ENCODE results near the gene IWS1.
"Not testable (repeated sequence)": the region's sequence is repeated elsewhere in the genome, so short reads cannot be mapped to it uniquely, and the experiment has no call there.

IWS1 gene

DNA sequence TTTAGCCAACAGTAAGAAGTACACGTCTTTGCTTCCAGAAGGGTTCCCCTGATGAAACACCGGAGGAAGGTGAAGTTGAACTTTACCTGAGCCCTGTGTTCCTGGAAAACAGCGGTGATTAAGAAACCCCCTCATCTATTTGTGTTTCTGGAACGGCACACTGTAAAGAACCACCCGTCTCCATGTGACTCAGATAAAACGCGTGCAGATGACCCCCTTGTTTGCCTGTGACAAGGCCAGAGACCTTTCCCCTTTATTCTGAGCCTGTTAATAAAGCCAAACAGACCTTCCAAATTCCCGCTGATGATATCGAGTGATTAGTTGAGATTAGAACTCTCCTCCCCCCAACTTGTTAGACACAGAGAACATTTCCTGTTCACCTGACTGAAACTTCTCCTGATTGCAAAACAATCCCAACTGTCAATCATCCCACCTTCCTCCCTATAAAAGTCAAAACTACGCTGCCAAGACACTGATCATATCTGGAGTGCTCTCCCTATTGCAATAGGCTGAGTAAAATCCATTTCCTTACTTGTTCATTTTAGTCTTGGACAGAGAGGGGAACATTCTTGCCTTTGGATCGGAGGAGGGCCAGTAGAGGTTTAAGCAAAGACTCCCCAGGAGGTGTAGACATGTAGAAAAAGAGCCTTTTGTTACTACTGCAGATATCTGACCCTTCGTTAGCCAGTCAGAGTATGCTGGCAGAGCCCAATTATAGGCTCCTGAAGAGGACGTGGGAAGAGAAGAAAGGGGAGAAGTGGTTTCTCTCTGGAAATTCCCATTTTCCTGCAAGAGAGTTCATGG lies 914 bp upstream of the IWS1 start:
- DNase-seq, result peak; percentile 2

DNA sequence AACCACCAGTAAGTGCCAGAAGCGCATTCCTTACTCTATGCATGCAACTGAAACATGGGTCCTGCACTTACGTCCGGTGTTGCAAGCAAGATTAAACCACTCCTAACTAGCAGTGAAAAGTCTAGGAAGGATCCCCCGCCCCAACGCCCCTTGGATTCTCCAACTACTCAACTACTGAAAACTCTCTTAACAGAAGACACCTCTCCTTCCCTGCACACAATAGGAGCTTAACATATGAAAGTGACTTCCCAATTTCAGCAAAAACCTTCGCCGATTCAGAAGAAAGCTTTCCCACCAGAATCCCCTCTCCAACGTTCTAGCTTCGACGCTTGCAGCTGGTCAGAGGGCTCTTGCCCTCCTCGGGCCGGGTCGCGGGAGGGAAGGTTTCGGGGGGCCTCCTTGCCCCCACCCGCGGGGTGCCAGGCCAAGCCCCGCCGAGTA lies 578 bp downstream of the IWS1 start:
- no peak for DNase-seq

DNA sequence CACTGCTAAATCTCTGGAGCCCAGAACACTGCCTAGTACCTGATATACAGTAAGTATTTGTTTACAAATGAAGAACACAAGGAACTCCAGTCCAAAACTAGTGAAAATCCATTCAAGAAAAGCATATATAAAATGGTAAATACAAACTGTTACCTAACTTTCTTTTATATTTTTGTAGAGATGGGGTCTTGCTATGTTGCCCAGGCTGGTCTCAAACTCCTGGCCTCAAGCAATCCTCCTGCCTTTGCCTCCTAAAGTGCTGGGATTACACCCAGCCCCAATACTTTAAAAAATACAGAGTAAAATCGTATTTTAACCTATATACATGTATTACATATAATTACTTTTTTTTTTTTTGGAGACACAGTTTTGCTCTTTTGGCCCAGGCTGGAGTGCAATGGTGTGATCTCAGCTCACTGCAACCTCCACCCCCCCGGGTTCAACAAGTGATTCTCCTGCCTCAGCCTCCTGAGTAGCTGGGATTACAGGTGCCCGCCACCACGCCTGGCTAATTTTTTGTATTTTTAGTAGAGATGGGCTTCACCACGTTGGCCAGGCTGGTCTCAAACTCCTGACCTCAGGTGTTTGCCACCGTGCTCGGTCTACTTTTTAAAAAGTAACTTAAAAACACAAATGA lies 2.0 kb downstream of the IWS1 start:
- not testable (repeated sequence) for DNase-seq

DNA sequence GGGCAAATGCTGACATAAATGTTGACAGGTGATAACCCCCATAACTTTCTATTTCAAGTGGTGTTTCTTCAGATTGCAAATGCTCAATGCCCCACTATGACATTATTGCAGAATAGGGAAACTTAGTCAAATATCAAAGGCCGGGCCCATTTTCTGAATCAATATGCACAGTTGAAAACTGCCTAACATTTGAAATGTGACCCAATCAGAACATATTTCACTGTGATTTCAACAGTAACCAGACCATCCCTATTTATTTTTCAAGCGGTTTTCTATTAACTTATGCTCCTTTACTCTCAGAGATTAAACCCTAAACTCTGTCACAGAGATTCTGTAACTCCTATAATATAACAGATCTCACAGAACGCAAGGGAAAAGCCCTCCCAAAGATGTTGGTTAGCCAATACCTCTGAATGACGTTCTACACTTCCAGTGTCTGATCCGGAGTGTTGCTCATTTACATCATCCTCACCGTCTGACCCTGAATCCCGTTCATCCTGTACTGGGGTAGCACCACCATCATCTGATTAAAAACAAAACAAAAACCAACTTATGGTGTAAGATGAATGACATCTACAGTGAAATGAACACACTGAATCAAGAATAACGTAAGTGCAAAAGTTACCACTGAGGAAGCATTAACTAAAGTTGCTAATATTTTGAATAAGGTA lies 2.9 kb downstream of the IWS1 start:
- no peak for DNase-seq

DNA sequence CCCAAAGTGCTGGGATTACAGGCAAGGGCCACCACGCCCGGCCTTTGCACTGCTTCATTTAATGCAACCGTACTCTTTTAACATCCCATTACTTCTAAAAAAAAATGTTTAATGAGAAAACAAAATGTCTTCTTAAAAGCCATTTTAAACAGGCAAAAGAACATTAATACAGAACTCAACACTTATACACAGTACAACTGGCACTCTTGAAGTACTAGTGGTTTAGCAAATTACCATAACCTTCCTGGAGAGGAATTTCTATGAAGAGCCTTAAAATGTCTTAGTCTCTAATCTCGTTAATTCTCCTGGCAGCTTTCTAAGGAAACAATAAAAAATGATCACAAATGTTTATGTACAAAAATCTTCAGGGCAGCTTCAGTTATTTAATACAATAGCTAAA lies 5.9 kb downstream of the IWS1 start:
- DNase-seq, result no peak

DNA sequence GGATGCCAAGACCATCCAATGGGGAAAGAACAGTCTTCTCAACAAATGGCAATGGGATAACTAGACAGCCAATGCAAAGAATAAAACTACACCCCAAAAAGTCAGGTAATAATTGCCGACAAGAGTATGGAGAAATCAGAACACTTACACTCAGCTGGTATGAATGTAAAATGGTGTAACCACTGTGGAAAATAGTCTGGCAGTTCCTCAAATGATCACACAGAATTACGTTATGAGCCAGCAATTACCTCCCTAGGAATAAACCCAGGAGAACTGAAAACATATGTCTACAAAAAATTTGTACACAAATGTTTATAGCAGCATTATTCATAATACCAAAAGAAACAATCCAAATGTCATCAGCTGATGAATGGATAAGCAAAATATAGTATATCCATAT lies 8.8 kb downstream of the IWS1 start:
- DNase-seq, result no peak

DNA sequence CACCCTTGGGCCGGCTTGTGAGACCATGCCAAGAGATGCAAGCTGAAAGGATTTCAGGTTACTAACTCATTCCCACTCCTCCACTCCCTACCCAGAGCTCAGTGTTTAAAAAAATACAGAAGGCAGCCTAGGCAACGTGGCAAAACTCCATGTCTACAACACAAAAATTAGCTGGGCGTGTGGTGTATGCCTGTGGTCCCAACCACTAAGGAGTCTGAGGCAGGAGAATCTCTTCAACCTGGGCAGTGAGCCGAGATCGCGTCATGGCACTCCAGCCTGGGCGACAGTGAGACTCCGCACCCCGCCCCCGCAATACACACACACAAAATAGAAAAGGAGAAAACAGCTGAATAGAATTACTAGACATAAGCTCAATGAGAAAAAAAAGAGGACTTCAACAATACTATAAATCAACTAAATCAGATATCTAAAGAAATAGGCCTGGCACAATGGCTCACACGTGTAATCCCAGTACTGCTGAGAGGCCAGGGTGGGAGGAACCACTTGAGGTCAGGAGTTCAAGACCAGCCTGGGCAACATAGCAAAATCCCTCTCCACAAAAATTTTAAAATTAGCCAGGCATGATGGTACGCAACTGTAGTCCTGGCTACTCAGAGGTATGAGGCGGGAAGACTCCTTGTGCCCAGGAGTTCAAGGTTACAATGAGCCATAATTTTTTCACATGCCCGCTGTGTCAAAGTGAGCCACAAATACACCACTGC lies 10.1 kb downstream of the IWS1 start:
- DNase-seq, result no peak

DNA sequence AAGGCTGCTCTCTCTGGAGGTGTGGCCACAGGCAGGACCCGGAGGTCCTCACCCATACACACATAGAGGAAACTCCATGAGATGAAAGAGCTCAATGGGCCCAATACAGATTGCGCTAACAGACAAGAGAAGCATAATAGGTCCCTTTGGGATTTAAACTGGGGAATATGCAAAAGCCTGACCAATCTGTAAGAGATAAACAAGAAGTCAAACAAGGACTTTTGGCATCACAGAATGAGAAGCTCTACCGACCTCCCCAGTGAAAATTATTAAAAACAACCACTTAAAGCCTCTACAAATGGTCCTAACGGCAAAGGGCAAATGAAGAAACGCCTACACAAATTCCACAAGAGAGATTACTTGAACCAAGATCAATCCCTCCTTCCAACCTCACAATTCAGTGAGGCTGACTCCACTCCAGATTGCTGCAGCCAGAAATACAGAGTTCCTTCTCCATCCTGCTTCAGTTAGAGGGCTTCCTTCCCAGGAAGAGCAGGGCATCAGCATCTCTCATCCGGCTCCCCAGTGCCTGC lies 10.8 kb downstream of the IWS1 start:
- no peak for DNase-seq

DNA sequence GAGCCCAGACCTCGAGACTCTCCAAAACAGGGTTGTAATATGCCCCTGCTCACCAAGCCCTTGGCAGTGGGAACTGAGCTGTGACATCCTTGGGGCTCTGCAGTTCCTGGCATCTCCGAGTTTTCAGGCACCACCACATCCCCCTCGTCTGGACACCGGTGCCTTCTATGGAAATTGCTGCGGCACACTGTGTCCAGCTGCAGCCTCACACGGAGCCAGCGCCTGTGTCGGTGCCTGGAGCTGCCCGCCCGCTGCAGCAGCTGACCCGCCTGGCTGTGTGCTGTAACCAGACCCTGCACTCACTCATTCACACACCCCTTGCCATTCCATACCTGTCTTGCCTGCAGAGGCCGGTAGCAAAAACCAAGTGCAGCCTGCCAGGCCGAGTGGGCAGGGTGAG lies 11.8 kb downstream of the IWS1 start:
- DNase-seq, result no peak

DNA sequence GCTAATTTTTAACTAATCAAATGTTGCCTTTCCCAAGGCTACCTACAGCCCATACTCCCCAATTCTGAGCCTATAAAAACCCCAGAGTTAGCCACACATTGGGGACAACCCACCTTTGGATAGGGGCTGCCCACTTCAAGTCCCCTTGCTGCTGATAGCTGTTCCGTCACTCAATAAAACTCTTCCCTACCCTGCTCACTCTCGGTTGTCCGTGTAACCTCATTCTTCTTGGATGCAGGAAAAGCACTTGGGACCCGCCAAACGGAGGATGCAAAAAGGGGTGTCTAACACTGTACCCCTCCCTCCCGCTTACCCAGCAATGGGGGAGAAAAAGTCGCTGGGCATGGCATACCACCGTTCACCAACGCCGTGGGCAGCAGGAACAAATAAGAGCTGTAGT lies 12.2 kb downstream of the IWS1 start:
- no peak for DNase-seq

DNA sequence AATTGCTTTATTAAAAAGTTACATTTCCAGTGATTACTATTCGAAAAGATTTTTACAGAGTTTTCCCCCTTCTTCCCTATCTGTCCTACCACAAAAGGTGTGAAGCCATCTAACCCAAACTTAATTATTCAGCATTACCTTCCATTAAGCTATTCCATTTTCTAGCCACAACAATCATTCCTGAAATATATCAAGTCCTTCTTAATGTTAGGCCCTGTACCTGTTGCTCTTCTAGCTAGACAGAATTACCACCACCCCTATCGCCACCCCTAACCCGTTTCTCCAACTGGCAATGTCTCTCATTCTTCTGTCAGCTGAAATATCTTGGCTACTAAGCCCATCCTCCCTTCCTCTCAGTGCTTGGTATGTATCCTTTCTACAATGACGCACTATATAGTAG lies 13.9 kb downstream of the IWS1 start:
- no peak for DNase-seq

DNA sequence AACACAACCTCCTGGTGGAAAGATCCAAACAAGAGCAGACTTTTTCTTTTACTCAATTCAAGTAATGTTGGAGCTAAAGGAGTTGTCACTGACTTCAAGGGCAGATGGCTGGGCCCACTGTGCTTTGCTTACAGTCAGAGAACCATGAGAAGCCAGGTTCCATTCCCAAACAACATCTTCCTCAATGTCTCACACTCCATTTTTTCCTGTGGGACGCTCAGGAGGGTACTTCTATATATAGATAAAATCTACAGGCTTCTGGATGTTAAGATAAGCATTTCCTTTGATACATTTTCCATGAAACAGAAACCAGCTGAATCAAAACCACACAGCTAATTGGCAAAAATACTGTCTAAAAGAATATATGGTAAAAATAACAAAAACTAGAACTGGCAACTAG lies 14.4 kb downstream of the IWS1 start:
- DNase-seq, result no peak

DNA sequence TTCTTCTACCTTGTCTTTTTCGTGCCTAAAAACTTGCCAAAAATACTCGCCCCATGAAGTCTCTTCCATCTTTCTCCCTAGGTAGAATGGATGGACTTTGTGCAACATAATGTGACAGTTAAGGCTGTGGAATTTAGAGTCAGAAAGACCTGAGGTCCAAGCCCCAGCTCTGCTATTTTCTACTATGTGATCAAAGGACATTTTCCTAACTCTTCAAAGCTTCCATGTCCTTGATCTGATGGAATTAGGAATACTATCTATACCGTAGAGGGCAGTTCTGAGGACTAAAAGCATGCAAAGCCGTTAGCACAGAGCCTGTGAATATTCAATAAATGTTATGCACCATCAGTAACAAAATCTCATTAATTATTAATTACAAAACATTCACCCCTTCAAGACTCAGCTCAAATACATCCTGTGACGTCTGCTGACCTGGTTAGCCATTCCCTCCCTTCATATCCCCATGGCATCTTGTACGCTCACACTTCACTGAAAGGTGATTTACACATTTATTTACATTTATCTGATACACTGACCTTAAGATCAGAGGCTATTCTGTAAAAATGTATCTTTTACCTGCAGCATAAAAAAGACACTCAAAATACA lies 15.1 kb downstream of the IWS1 start:
- no peak for DNase-seq

DNA sequence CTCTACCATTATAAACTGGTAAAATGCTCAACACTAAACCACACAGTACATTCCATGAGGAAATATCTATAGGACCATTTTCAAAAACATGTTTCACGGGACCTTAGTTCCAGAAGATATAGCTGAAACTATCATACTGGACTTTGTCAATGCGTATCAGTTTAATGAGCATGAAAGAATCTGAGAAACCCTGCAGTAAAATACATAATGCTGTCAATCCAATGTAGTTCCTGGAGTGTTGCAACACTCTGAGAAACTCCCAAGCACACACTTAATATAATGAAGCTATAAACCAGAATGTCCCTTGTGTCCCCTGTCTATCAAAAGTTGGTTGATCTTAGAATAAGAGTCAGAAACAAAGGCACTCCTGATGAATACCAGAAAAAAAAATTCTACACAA lies 16.2 kb downstream of the IWS1 start:
- DNase-seq, result no peak

DNA sequence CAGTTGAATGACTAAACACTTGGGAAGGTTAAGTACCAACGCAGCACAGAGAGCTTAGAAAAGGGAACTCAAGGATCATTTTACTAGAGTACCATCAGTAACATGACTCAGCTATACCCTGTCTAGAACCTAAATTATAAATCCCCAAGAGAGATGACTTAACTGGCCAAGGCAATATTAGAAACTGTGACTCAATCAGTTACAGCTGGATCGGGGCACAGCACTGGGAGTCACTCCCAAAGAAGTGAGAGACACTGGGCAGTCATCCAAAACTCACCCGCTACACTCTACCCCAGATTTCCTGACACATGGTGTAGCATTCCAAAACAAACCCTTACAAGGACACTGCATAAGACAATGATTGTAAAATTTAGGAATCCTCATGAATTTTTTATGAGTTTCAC lies 17.7 kb downstream of the IWS1 start:
- DNase-seq, result no peak

DNA sequence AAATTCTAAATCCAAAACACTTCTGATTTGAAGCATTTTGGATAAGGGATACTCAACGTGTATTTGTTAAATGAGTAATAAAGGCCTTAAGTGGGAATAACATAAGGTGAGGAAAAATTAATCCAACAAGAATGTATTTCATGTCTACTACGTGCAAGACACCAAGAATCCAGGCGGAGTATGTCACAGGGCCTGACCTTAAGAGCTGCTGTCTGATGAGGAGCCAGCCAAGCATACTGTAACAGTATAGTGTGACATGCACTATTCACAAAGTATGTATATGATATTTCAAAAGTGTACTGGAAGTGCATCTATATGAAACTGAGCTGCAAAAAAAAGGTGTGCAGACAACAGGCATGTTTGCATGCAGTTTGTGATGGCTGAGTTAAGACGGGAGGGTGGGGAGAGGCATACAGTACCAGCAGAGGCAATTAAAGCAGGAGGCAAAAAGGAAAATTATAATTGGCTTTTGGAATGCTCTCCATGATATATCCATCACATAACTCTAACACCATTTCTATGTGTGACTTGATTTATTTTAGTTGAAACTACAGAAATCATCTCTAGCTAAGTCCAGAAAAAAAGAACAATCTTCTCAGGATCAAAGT lies 18.2 kb downstream of the IWS1 start:
- no peak for DNase-seq

DNA sequence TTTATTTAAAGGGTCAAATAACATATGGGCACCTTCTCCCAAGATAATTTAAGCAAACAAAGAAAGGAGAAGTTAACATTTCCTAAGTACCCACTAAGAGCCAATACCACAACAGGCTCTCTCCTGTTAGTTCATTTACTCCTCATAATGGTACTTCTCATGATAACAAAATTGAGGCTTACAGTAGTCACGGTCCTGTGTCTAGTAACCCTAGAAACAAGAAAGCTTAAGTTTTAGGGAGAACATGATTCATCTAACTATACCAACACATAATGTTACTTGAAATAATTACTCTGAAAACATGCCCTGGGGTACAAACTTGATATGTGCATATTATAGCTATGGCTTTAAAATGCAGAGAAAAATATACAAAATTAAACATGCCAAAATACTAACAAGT lies 19.8 kb downstream of the IWS1 start:
- DNase-seq, result no peak

DNA sequence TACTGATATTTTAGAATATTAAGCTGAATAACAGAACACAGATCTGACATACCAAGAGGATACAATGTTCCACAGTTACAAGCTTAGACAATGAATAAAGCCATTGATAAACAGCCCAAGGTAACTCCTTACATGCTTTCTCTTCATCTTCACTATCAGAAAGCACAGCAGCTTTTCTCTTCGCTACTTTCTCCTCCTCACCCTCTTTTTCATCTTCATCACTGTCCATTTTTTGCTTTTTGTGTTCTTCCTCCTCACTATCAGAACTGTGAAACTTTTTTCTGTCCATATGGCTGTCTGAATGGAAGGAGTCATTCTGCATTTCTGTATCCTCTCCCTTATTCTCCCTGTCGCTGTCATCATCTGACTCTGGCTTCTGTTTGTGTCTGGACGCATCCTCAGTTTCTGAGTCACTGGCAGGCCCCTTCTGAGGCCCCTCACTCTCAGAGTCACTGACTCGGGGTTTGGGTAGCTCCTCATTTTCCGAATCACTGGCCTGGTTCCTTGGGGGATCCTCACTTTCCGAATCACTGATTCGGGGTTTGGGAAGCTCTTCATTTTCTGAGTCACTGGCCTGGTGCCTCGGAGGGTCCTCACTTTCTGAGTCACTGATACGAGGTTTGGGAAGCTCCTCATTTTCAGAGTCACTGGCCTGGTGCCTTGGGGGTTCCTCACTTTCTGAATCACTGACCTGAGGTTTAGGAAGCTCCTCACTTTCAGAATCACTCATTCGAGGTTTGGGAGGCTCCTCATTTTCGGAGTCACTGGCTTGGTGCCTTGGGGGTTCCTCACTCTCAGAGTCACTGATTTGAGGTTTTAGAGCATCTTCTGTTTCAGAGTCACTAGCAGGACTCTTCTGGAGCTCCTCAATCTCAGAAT lies 21.5 kb downstream of the IWS1 start:
- no peak for DNase-seq

DNA sequence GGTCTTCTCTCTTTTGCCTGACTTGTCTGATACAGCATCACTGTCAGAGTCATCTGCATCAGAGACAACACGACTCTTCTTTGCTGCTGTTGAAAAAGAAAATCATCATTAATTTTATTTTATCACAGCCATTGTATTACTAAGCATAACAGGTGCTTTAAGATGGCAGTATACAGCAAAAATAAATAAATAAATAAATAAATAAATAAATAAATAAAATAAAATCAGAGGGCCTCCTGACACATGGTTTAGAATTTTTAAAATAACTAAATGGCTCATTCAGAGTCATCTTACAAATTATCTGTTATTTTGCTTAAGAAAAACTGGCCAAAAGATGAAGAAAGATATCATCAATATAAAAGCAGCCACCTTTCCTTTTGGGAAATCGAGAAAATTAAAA lies 22.8 kb downstream of the IWS1 start:
- no peak for DNase-seq

DNA sequence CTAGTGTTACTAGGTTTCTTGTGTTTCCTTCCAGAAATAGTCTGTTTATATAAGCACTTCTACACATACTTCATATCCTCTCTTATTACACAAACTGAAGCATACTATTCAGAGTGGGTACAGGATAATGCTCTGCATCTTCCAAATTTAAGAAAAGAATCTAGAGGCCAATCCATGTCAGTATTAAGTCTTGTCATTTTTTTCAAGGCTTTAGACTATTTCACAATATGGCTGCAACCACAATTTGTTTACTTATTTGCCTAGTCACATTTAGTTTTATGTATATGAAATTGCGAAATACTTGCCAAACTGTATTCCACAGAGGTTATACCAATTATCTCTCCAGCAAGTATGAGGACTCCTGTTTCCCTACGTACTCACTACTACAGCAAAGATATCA lies 27.9 kb downstream of the IWS1 start:
- DNase-seq, result no peak

DNA sequence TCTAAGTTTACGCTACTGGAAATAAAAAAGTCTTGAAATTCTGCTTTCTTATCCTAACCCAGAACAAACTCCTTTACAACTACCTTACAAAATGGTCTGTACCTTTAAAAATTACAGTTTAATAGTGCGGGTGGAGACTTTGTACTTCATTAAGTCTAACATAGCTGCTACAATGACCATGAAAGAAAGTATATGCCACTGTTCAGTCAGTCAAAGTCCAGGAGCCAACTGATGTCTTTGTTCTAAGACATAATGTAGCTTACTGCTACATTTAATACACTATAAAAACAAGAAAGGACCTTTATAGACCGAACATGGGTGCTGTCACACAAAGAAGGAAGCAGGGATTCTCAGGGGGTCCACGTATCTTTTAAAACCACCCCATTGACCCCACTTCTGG lies 36.0 kb downstream of the IWS1 start:
- DNase-seq, result no peak
